ENCODE results near the gene LZTS2. TPM values are rescaled to one million over a fixed set of nuclear protein-coding genes. Genes with fewer than 3 reads are reported as not detected.

Gene LZTS2
- total RNA-seq, 1 donor from 2014 or later = 52.6 TPM

- Histone ChIP-seq H3K36me3 (peaks cover 24% of the 10 kb centered on the region), H3K27ac (no peak overlapping the region), H3K27me3 (ENCODE audit: low read depth) (no peaks in the 10 kb centered on the region), H3K4me3 (no peak overlapping the region), H3K4me1 (no peaks in the 10 kb centered on the region), H3K9me3 (no peaks in the 10 kb centered on the region)
- DNase-seq (no peak), ATAC-seq (no peak)
- intact Hi-C loops (cut with DNase I) = no loop called here
- TF ChIP-seq CTCF (IDR thresholded peaks at IDR 0.05) = no peak
Observed at GRCh38 chr10:100976906-100977305, 22.7 kb upstream of the LZTS2 start.

GRCh38 chr10:100977436-100977835 lies 22.2 kb upstream of the LZTS2 start:
- H3K4me1 ChIP-seq = no peaks in the 10 kb centered on the region
- no peak for TF ChIP-seq CTCF (IDR thresholded peaks at IDR 0.05)
- H3K36me3 ChIP-seq = peaks cover 29% of the 10 kb centered on the region
- H3K4me3 ChIP-seq = no peak overlapping the region
- no peaks in the 10 kb centered on the region for H3K9me3 ChIP-seq
- H3K27me3 ChIP-seq (ENCODE audit: low read depth) = no peaks in the 10 kb centered on the region
- ATAC-seq = no peak
- DNase-seq = no peak
- intact Hi-C loops (cut with DNase I) = no loop called here
- H3K27ac ChIP-seq = no peak overlapping the region

- intact Hi-C loops (cut with DNase I) = no loop called here
- Histone ChIP-seq H3K27ac (no peak overlapping the region), H3K4me1 (no peaks in the 10 kb centered on the region), H3K27me3 (ENCODE audit: low read depth) (no peaks in the 10 kb centered on the region), H3K9me3 (no peaks in the 10 kb centered on the region), H3K4me3 (no peak overlapping the region), H3K36me3 (peaks cover 38% of the 10 kb centered on the region)
- DNase-seq (no peak), ATAC-seq (no peak)
- no peak for TF ChIP-seq CTCF (IDR thresholded peaks at IDR 0.05)
Observed at GRCh38 chr10:100978121-100978900, 21.3 kb upstream of the LZTS2 start.

- peaks cover 41% of the 10 kb centered on the region for H3K36me3 ChIP-seq
- intact Hi-C loops (cut with DNase I) = no loop called here
- no peak for DNase-seq
Observed at GRCh38 chr10:100978901-100979195, 20.8 kb upstream of the LZTS2 start.

GRCh38 chr10:100979791-100980272 lies 19.8 kb upstream of the LZTS2 start:
- no peaks in the 10 kb centered on the region for H3K27me3 ChIP-seq (ENCODE audit: low read depth)
- H3K4me3 ChIP-seq = no peak overlapping the region
- no peak for TF ChIP-seq CTCF (IDR thresholded peaks at IDR 0.05)
- intact Hi-C loops (cut with DNase I) = no loop called here
- no peaks in the 10 kb centered on the region for H3K4me1 ChIP-seq
- DNase-seq (no peak), ATAC-seq (no peak)
- H3K27ac ChIP-seq = no peak overlapping the region
- H3K9me3 ChIP-seq = no peaks in the 10 kb centered on the region
- peaks cover 42% of the 10 kb centered on the region for H3K36me3 ChIP-seq

More at GRCh38 chr10:100978901-100979195, 20.8 kb upstream of the LZTS2 start:
- H3K9me3 ChIP-seq = no peaks in the 10 kb centered on the region
- no peaks in the 10 kb centered on the region for H3K4me1 ChIP-seq
- no peak overlapping the region for H3K4me3 ChIP-seq
- no peak for ATAC-seq
- no peak for TF ChIP-seq CTCF (IDR thresholded peaks at IDR 0.05)
- H3K27me3 ChIP-seq (ENCODE audit: low read depth) = no peaks in the 10 kb centered on the region
- no peak overlapping the region for H3K27ac ChIP-seq
